ENCODE data around the gene AHNAK.

Gene AHNAK

GRCh38 chr11:62398011-62398994, 148.3 kb downstream of the AHNAK start (continued):
- TF ChIP-seq, protein P1, sequence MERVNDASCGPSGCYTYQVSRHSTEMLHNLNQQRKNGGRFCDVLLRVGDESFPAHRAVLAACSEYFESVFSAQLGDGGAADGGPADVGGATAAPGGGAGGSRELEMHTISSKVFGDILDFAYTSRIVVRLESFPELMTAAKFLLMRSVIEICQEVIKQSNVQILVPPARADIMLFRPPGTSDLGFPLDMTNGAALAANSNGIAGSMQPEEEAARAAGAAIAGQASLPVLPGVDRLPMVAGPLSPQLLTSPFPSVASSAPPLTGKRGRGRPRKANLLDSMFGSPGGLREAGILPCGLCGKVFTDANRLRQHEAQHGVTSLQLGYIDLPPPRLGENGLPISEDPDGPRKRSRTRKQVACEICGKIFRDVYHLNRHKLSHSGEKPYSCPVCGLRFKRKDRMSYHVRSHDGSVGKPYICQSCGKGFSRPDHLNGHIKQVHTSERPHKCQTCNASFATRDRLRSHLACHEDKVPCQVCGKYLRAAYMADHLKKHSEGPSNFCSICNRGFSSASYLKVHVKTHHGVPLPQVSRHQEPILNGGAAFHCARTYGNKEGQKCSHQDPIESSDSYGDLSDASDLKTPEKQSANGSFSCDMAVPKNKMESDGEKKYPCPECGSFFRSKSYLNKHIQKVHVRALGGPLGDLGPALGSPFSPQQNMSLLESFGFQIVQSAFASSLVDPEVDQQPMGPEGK (CRISPR knock-in tag; IDR thresholded peaks at IDR 0.05; ENCODE audit: borderline replicate concordance), result peak; percentile 55; the same call in 1 of the 2 replicates
- TF ChIP-seq, protein P2, sequence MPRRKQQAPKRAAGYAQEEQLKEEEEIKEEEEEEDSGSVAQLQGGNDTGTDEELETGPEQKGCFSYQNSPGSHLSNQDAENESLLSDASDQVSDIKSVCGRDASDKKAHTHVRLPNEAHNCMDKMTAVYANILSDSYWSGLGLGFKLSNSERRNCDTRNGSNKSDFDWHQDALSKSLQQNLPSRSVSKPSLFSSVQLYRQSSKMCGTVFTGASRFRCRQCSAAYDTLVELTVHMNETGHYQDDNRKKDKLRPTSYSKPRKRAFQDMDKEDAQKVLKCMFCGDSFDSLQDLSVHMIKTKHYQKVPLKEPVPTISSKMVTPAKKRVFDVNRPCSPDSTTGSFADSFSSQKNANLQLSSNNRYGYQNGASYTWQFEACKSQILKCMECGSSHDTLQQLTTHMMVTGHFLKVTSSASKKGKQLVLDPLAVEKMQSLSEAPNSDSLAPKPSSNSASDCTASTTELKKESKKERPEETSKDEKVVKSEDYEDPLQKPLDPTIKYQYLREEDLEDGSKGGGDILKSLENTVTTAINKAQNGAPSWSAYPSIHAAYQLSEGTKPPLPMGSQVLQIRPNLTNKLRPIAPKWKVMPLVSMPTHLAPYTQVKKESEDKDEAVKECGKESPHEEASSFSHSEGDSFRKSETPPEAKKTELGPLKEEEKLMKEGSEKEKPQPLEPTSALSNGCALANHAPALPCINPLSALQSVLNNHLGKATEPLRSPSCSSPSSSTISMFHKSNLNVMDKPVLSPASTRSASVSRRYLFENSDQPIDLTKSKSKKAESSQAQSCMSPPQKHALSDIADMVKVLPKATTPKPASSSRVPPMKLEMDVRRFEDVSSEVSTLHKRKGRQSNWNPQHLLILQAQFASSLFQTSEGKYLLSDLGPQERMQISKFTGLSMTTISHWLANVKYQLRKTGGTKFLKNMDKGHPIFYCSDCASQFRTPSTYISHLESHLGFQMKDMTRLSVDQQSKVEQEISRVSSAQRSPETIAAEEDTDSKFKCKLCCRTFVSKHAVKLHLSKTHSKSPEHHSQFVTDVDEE (CRISPR knock-in tag; IDR thresholded peaks at IDR 0.05), result peak; percentile 76; the same call in 1 of the 2 replicates
- 0 out of 2 replicates have a peak, but pooled peaks have one; percentile 82 for TF ChIP-seq OSR1 (CRISPR knock-in tag; IDR thresholded peaks at IDR 0.05)
- no peak for TF ChIP-seq ZNF565 (CRISPR knock-in tag; conservative IDR thresholded peaks at IDR 0.05; ENCODE audit: low read depth)

DNA sequence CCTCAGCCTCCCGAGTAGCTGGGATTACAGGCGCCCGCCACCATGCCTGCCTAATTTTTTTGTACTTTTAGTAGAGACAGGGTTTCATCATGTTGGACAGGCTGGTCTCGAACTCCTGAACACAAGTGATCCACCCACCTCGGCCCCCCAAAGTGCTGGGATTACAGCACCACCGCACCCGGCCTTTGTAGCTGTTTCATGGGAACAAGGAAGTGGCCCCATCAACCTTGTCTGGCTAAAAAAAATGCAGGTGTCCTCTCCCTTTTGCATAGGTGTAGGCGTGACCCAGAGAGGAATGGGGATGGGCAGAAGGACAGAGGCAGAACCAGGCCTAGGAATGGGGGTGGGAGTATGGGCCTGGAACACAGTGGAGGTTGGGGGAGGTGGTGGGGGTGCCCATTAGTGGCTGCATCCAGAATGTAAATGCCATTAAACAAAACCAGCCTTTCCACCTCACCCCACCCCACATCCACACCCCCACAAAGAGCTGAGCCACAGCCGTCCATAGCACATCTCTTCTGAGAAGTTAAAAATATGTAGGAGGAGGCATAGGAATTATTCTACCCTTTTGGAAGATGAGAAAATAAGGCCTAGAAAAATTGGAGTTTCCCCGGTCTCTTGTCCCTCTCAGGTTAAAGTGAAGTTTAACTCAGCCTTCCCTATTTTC, 150.6 kb downstream of the AHNAK start:
- no peak for TF ChIP-seq ISL1 (CRISPR knock-in tag; IDR thresholded peaks at IDR 0.05)
- ATAC-seq, result no peak

- peak; percentile 87 for ATAC-seq
- no peak for TF ChIP-seq ESRRG (CRISPR knock-in tag; IDR thresholded peaks at IDR 0.05)
- no peak for TF ChIP-seq ZNF8 (CRISPR knock-in tag; IDR thresholded peaks at IDR 0.05)
- TF ChIP-seq OSR1 (CRISPR knock-in tag; IDR thresholded peaks at IDR 0.05), result no peak
- no peak for TF ChIP-seq ZNF565 (CRISPR knock-in tag; conservative IDR thresholded peaks at IDR 0.05; ENCODE audit: low read depth)
- TF ChIP-seq TOX (CRISPR knock-in tag; IDR thresholded peaks at IDR 0.05; ENCODE audit: borderline replicate concordance), result no peak
- TF ChIP-seq ZC3H10 (CRISPR knock-in tag; IDR thresholded peaks at IDR 0.05), result no peak
- no peak for TF ChIP-seq CSRNP3 (CRISPR knock-in tag; IDR thresholded peaks at IDR 0.05)
- TF ChIP-seq, protein P3, sequence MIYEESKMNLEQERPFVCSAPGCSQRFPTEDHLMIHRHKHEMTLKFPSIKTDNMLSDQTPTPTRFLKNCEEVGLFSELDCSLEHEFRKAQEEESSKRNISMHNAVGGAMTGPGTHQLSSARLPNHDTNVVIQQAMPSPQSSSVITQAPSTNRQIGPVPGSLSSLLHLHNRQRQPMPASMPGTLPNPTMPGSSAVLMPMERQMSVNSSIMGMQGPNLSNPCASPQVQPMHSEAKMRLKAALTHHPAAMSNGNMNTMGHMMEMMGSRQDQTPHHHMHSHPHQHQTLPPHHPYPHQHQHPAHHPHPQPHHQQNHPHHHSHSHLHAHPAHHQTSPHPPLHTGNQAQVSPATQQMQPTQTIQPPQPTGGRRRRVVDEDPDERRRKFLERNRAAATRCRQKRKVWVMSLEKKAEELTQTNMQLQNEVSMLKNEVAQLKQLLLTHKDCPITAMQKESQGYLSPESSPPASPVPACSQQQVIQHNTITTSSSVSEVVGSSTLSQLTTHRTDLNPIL (CRISPR knock-in tag; IDR thresholded peaks at IDR 0.05; ENCODE audit: low read depth), result no peak
- TF ChIP-seq ZFP3 (CRISPR knock-in tag; IDR thresholded peaks at IDR 0.05), result 0 out of 2 replicates have a peak, but pooled peaks have one; percentile 52
- no peak for TF ChIP-seq PPARA (CRISPR knock-in tag; IDR thresholded peaks at IDR 0.05; ENCODE audit: borderline replicate concordance)
- TF ChIP-seq POU6F1 (CRISPR knock-in tag; IDR thresholded peaks at IDR 0.05; ENCODE audit: borderline replicate concordance, low read depth), result no peak
- no peak for TF ChIP-seq ZFP30 (CRISPR knock-in tag; IDR thresholded peaks at IDR 0.05)
- no peak for TF ChIP-seq ARNTL (CRISPR knock-in tag; IDR thresholded peaks at IDR 0.05; ENCODE audit: borderline replicate concordance, low read depth)
- TF ChIP-seq GLIS3 (CRISPR knock-in tag; IDR thresholded peaks at IDR 0.05), result 0 out of 2 replicates have a peak, but pooled peaks have one; percentile 32
- TF ChIP-seq, protein P1 (CRISPR knock-in tag; IDR thresholded peaks at IDR 0.05; ENCODE audit: borderline replicate concordance), result no peak
- peak; percentile 74 for TF ChIP-seq TCF4 (CRISPR knock-in tag; IDR thresholded peaks at IDR 0.05; ENCODE audit: borderline replicate concordance)
- TF ChIP-seq ZNF70 (CRISPR knock-in tag; IDR thresholded peaks at IDR 0.05), result peak; percentile 89
- TF ChIP-seq, protein P2 (CRISPR knock-in tag; IDR thresholded peaks at IDR 0.05), result 0 out of 2 replicates have a peak, but pooled peaks have one; percentile 43
Observed at GRCh38 chr11:62394825-62395538, 151.6 kb downstream of the AHNAK start.

Measured in SK-N-SH treated with all-trans-retinoic acid at 6 μM for 48 hours (cell line).